Fibroblast of pulmonary artery (primary cell): ENCODE data around the gene MYO5B.

Experiments
- DNase-seq: peaks from one replicate; pipeline ENCODE4 v3.0.0-alpha.2; 2010; ENCODE audit warnings: low read depth
- H3K4me3 ChIP-seq: replicated peaks from 2 replicates; pipeline ENCODE4 v1.5.1; 2011; ENCODE audit warnings: low read depth, mild to moderate bottlenecking, control low read depth, low read length, moderate library complexity
- CTCF ChIP-seq: IDR thresholded peaks from 2 replicates; pipeline ENCODE4 v1.5.1; 2011; ENCODE audit warnings: mild to moderate bottlenecking, control low read depth, low read length, inconsistent platforms; ENCODE audit errors: missing control alignments

Gene MYO5B

GRCh38 chr18:50127516-50128210, 67.3 kb downstream of the MYO5B start:
- no peak for DNase-seq
- no peak overlapping the region for H3K4me3 ChIP-seq
- TF ChIP-seq CTCF: no peak

- no peak for DNase-seq
- no peak overlapping the region for H3K4me3 ChIP-seq
- TF ChIP-seq CTCF: no peak
These were observed 68.5 kb downstream of the MYO5B start for GRCh38 chr18:50126471-50126870.

GRCh38 chr18:50125456-50125855, 69.5 kb downstream of the MYO5B start:
- DNase-seq: no peak

GRCh38 chr18:50119296-50119695, 75.7 kb downstream of the MYO5B start:
- no peak for TF ChIP-seq CTCF
- no peak overlapping the region for H3K4me3 ChIP-seq
- no peak for DNase-seq

More at GRCh38 chr18:50125456-50125855, 69.5 kb downstream of the MYO5B start:
- no peak overlapping the region for H3K4me3 ChIP-seq
- no peak for TF ChIP-seq CTCF

GRCh38 chr18:50117863-50118262, 77.1 kb downstream of the MYO5B start:
- no peak for DNase-seq
- no peak for TF ChIP-seq CTCF

GRCh38 chr18:50115095-50115494, 79.9 kb downstream of the MYO5B start:
- no peak overlapping the region for H3K4me3 ChIP-seq
- TF ChIP-seq CTCF: no peak
- peak; percentile 1 for DNase-seq

More at GRCh38 chr18:50117863-50118262, 77.1 kb downstream of the MYO5B start:
- H3K4me3 ChIP-seq: no peak overlapping the region

GRCh38 chr18:50114448-50114847, 80.5 kb downstream of the MYO5B start:
- H3K4me3 ChIP-seq: no peak overlapping the region
- TF ChIP-seq CTCF: no peak
- no peak for DNase-seq
